HG02642 (cell line): ENCODE data around the gene NNMT.

ENCODE experiments used
- ATAC-seq: cut with Tn5 transposase; IDR thresholded peaks from one replicate; pipeline ENCODE4 v1.9.1; 2021; ENCODE audit warnings: mild to moderate bottlenecking; ENCODE audit not compliant: unreplicated experiment, poor library complexity

Gene NNMT

DNA sequence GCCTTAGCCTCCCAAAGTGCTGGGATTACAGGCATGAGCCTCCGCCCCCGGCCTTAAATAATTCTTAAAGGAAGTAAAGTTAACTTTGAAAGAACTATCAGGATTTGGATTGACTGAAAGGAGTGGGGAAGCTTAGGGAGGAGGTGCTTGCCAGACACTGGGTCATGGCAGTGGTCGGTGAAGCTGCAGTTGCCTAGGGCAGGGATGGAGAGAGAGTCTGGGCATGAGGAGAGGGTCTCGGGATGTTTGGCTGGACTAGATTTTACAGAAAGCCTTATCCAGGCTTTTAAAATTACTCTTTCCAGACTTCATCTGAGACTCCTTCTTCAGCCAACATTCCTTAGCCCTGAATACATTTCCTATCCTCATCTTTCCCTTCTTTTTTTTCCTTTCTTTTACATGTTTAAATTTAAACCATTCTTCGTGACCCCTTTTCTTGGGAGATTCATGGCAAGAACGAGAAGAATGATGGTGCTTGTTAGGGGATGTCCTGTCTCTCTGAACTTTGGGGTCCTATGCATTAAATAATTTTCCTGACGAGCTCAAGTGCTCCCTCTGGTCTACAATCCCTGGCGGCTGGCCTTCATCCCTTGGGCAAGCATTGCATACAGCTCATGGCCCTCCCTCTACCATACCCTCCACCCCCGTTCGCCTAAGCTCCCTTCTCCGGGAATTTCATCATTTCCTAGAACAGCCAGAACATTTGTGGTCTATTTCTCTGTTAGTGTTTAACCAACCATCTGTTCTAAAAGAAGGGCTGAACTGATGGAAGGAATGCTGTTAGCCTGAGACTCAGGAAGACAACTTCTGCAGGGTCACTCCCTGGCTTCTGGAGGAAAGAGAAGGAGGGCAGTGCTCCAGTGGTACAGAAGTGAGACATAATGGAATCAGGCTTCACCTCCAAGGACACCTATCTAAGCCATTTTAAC is at the start of gene NNMT:
Gene NNMT, plus strand, starts transcription at position 724 of the 929 bp plus-strand sequence. Its CDS starts 158 bp downstream, at position 882.
- no peak for ATAC-seq

DNA sequence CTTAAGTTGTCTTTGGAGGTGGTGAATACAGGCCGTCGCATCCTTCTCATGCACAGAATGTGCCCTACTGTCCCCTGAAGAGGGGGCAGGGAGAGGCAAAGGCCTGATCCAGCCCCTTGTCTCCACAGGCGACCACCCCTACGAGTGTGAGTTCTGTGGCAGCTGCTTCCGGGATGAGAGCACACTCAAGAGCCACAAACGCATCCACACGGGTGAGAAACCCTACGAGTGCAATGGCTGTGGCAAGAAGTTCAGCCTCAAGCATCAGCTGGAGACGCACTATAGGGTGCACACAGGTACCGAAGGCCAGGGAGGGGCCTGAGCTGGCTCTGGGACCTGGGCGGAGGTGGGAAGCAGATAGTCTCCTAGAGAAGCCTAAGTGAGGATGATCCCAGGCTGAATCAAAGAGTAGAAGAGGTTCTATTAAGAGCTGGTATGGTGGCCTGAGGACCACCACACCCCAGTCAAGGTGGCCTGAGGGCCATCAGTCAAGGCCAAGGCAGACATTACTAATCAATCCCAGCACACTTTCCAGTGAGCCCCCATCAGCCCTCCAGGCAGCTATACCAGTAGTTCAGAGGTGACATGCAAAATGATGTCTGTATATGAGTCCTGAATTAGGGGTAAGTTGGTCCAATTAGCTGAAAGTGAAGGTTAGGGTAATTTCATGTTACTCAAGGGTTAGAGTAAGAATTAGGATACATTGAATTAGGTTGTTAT is 49.0 kb upstream of the NNMT start:
- no peak for ATAC-seq

DNA sequence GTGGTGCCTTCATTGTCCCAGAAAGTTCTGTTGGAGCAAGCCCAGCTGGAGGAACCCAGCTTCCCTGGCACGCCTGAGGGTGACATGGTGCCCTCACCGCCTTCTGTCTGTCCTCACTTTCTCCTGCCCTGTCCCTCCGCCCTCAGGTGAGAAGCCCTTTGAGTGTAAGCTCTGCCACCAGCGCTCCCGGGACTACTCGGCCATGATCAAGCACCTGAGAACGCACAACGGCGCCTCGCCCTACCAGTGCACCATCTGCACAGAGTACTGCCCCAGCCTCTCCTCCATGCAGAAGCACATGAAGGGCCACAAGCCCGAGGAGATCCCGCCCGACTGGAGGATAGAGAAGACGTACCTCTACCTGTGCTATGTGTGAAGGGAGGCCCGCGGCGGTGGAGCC is 46.0 kb upstream of the NNMT start:
- ATAC-seq = no peak

DNA sequence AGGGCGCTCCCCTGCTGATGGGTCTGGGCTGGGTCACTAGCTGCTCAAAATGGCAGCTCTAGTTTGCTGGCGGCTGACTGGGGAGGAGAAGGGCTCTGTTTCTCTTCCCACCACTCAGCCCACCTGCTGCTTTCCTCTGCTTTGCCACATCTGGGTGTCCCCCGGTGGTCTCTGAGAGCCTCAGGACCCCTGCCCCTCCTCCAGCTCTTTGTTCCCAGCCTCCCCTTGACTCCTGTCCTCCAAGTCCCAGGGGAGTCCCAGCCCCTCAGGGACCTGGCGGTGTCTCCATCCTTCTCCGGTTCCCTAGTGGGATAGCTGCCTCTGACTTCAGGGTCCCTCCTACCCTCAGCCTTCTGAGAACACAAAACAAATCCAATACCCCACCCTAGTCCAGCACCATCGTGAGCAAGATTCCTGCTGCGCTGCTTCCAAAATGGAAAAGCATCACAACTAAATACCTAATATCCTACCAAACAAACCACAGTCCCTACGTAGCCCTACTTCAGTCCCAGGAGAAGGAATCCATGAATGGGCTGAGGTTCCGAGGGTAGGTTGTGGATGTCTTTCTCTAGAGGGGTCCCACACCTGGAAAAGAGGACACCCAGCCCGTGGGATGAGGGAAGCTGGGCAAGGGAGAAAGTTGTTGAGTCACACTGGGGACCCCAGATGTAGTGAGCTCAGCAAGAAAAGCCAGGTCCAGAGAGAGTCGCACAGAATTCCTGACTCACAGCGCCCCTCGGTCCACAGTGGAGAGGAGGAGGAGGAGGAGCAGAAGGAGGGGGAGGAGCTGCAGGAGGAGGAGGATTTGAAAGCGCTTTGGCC is 45.0 kb upstream of the NNMT start:
- ATAC-seq = no peak

DNA sequence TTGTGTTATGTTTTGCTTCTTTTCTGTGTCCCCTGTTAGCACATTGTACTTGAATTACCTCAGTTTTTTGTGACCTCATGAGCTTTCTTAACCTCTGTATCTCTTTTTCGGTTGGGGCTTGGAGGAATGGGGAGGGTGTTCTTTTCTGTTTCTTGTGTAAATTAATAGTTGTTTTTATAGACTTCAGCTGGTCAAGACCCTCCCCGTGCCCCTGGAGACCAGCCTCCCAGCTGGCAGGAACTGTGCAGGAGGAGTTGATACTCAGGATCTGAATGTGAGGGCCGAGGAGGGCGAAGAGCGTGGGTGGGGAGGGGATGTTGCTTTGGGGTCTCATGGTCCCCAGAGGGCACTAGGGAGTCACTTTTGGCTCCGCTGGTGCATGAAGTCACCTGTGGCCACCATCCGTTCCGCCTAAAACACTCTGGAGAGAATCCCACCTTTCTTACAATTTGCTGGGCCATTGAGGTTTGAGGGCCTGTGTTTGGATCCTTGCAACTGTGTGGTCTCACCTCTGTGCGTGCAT is 44.3 kb upstream of the NNMT start:
- no peak for ATAC-seq

DNA sequence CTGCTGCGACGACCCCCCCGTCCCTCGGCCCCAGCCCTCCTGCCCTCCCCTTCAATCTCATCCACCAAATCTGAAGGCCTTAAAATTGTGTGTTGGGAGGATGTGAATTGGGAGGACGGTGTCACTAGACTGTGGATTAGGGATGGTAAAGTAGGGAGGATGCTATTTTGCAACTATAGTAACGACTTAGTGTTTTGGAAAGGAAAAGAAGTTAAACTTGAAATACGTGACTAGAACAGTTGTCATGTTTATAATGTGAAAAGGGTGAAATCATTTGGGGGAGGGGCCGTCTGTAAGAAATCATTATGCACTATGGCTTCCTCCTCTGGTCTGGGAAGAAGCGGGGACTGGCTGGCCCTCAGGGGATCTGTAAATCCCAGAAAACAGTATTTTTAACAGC is 43.4 kb upstream of the NNMT start:
- no peak for ATAC-seq

DNA sequence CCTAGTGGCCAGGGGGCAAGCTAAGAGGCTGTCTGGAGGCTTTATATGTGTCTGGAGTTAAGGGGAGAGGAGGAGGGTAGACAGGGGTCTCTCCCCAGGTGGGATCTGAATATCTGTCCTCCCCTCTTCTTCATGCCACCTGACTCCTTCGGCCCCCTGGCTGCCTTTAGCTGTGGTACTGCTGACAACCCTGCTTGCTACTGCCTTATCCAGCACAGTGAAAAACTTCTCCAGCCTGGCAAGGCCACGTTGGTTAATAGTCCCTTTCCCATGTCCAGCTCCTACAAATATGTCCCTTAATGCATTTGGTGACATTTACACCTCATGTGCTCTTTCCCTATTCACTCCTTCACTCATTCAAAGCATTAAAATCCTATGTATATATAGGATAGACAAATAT is 42.4 kb upstream of the NNMT start:
- ATAC-seq = no peak

GRCh38 chr11:114254571-114255146 is 41.5 kb upstream of the NNMT start:
- no peak for ATAC-seq

DNA sequence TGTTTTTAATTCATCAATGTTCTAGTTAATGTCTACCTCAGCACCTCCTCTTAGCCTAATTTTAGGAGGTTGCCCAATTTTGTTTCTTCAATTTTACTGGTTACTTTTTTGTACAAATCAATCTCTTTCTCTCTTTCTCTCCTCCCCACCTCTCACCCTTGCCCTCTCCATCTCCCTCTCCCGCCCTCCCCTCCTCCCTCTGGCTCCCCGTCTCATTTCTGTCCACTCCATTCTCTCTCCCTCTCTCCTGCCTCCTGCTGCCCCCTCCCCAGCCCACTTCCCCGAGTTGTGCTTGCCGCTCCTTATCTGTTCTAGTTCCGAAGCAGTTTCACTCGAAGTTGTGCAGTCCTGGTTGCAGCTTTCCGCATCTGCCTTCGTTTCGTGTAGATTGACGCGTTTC is 40.9 kb upstream of the NNMT start:
- ATAC-seq = no peak

DNA sequence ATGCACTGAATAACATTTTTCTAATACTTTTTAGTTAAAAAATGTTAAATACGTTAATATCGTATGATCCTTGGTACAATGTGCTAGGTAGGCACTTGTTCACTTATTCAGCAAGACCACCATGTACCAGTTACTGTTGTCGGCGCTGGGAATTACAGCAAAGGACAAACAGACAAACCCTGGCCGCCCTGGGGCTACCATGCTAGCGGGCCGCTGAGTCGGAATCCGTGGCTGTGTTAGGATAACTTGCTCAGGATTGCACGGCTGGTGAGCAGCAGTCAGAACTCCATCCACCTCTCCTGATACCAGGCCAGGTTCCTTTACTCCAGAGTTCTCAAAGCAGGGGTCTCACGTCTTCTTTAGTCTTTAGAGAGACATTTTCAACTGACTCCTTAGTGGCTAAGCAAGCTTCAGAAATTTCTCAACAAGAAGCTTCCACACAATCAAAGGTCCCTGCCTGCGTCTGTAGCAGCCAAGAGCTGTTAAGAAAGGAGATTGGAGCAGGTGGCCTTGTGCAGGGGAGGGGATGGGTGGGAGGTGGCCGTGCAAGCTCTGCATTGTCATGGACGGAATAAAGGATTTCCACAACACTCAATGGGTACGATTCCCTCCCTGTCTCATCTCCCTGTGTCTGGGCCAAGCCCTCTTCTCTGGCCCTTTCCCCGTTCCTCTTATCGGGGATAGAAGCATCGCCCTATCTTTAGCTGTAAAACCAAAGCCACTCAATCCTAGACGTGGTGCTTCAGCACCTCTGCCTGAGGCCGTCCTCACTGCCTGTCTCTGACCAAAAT is 39.8 kb upstream of the NNMT start:
- no peak for ATAC-seq

DNA sequence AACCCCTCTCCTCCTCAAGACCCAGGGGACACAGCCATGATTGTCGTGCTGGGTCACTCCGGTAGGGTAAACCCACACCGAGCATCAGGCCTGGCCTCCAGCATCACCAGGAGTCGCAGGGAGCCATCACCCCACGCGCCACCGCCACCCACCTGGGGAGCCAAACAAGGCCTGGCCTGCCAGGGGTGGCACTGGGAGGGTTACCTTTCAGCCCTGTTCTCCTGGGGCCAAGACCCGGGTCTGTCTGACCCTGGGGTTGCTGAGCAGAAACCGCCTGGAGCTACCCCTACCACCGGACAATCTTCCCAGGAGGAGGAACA is 39.3 kb upstream of the NNMT start:
- no peak for ATAC-seq

DNA sequence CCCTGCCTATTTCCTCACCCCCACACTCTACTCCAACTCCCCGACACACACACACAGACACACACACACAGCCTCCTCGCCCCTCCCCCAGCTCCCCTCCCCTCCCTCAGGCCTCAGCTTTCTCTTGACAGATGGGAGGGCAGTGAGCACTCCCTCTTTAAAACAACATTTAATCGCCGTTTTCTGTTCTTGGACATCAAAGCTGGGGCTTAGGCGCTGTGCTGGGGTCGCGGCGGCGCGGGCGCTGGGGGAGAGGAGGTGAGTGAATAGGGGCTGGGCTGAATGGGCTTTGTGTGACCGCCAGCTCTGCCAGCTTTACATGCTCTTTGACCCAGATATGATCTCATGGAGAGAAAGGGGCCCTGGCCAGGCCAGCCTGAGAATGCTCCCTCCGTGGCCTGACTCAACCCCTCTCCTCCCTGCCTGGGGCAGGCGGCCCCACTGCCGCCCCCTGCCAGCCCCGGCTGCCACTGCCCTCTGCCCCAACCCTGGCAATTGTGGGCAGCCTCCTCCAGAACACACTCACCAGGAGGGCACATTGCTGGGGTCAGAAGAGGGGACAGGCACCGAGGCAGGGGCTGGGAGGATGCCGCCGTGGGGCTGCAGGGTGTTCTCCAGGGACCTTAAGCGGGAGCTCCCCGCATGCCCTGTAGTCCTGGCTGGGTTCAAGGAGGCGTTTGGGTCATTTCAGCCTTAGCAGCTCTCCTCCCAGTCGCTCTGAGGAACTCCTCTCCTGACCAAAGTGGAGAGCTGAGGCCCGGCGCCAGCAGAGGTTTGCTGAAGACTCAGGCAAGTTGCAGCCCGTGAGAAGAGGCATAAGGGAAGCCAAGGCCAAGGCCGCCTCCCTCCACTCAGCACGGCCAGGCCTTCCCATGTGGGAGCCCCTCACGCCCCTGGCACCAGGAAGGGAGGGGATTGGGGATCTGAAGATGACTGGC is 38.3 kb upstream of the NNMT start:
- ATAC-seq = no peak

- ATAC-seq = no peak
Observed at GRCh38 chr11:114258696-114259095, 37.5 kb upstream of the NNMT start.

- ATAC-seq = no peak
Observed at GRCh38 chr11:114259124-114259526, 37.1 kb upstream of the NNMT start.

- ATAC-seq = no peak
Observed at GRCh38 chr11:114259551-114259983, 36.6 kb upstream of the NNMT start.

- ATAC-seq = no peak
Observed at GRCh38 chr11:114260077-114260476, 36.1 kb upstream of the NNMT start.

DNA sequence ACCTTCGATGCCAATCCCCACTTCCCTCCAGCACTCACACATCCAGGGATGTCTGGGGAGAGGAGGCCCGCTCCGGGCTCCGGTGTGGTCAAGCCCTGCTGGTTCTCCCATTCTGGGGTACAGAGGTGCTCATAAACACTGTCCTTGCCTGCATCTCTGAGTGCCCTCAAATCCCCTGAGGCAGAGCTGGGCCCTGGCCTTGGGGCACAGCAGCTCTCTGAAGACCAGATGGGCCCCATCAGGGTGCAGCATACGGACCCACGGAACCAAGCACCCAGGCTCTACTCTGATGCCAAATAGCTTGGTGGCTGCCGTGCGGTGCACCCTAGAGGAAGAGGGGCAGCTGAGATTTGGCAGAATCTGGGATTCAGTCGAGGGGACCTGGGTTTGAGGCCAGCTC is 35.7 kb upstream of the NNMT start:
- ATAC-seq = no peak

GRCh38 chr11:114261791-114262190 is 34.4 kb upstream of the NNMT start:
- no peak for ATAC-seq
